NB4 (cell line): ENCODE results near the gene COL4A2.

ENCODE experiments used
- CTCF ChIP-seq: IDR thresholded peaks from one replicate; pipeline ENCODE4 v1.5.1; 2012; ENCODE audit warnings: low read depth, low read length
- MAX ChIP-seq: IDR thresholded peaks from 2 replicates; pipeline ENCODE4 v1.6.1; 2011; ENCODE audit warnings: low read depth, low read length
- POLR2A ChIP-seq: IDR thresholded peaks from 2 replicates; pipeline ENCODE4 v1.6.1; 2011; ENCODE audit warnings: mild to moderate bottlenecking; ENCODE audit not compliant: insufficient read length; ENCODE audit errors: extremely low read depth

- TF ChIP-seq CTCF, result no peak
- no peak for TF ChIP-seq POLR2A
- no peak for TF ChIP-seq MAX
These were observed 41.8 kb upstream of the COL4A2 start for GRCh38 chr13:110265341-110265681.
